Fibroblast of lung (primary cell): Measurements from ENCODE around the gene ERAP2.

Experiments
- CTCF ChIP-seq, 2 donors: IDR thresholded peaks in 1 of 2; conservative IDR thresholded peaks in 1 of 2; 1 replicate in 1 of 2; 2 replicates in 1 of 2; pipeline ENCODE4 v1.5.1; 2011 to 2012; ENCODE audit warnings: low read length in 2 of 2, control low read depth in 1 of 2, inconsistent platforms in 1 of 2, low read depth in 1 of 2, mild to moderate bottlenecking in 1 of 2
- EZH2 ChIP-seq: IDR thresholded peaks from 2 replicates; pipeline ENCODE4 v1.5.1; 2012; ENCODE audit warnings: low read length, control low read depth, mild to moderate bottlenecking; ENCODE audit errors: missing control alignments

DNA sequence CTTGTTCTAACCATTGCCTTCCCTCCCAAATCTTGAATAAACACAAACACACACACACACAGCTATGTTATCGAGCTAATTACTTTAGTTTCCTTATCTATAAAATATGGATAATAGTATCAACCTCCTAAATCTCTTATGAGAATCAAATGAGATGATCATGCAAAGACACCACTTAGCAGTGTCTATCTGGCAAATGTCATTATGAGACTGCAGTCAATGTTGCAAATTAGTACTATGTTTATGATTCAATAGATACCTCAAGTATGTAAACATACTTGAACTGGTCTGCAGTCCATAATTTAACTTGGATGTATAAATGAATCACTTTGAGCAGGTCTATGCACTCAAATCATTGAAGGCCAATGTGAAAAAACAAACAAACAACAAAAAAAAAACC lies 22.2 kb upstream of the ERAP2 start:
- TF ChIP-seq CTCF (conservative IDR thresholded peaks at IDR 0.05 in 1 of 2, IDR thresholded peaks at IDR 0.05 in 1 of 2; ENCODE audit: low read depth in 1 of 2, low read length in 2 of 2) = no peak
- TF ChIP-seq EZH2 = no peak
